ENCODE data around the gene LCN6.

DNA sequence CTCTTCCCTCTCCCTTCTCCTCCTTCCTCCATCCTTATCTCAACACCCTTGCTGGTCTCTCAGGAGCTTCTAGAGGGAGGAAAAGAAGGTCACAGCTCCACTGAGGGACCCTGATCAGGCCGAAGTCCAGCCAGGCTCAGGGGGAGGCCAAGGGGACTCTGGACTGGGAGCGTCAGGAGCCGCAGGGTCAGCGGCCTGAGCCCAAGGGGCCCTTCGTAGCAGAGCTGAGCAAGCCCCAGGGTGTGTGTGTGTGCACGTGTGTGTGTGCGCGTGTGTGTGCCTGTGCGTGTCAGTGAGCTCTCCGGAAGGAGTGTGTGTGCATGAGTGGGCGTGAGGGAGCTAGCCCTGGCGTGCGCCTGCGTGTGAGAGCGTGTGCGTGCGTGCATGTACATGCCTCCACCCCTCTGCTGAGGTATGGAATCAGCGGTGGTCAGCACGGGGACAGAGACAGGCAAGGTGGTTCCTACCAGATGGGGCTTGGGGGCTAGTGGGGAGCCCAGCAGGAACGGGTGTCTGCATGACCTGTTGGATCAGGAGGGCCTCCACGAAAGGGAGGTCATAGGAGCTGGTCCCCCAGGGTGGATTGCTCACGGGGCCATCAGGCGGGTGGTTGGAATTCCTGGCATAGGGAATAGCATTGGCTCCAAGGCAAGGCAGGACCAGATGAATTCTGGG is 51.0 kb downstream of the LCN6 start:
- TF ChIP-seq, protein P1, sequence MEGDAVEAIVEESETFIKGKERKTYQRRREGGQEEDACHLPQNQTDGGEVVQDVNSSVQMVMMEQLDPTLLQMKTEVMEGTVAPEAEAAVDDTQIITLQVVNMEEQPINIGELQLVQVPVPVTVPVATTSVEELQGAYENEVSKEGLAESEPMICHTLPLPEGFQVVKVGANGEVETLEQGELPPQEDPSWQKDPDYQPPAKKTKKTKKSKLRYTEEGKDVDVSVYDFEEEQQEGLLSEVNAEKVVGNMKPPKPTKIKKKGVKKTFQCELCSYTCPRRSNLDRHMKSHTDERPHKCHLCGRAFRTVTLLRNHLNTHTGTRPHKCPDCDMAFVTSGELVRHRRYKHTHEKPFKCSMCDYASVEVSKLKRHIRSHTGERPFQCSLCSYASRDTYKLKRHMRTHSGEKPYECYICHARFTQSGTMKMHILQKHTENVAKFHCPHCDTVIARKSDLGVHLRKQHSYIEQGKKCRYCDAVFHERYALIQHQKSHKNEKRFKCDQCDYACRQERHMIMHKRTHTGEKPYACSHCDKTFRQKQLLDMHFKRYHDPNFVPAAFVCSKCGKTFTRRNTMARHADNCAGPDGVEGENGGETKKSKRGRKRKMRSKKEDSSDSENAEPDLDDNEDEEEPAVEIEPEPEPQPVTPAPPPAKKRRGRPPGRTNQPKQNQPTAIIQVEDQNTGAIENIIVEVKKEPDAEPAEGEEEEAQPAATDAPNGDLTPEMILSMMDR (IDR thresholded peaks at IDR 0.05; ENCODE audit: low read depth, low read length, poor library complexity, severe bottlenecking) = no peak
- no peak for TF ChIP-seq EZH2phosphoT487 (IDR thresholded peaks at IDR 0.05; ENCODE audit: borderline replicate concordance, low read length)
